Upper lobe of right lung (tissue), 1 donor: ENCODE results near the gene ATRAID. TPM values are rescaled to one million over a fixed set of nuclear protein-coding genes. Genes with fewer than 3 reads are reported as not detected.

Experiments
- ATAC-seq: fragments of 200-7000 bp; cut with Tn5 transposase; one replicate; pipeline ENCODE4 v1.9.1; 2020; ENCODE audit warnings: mild to moderate bottlenecking, moderate library complexity
- DNase-seq: peaks from one replicate; pipeline ENCODE4 v3.0.0-alpha.2; 2020
- H3K27ac ChIP-seq: fragments of 200-600 bp; one replicate; pipeline ENCODE4 v1.8.0; 2022
- H3K27me3 ChIP-seq: fragments of 200-600 bp; one replicate; pipeline ENCODE4 v1.8.0; 2022; ENCODE audit warnings: mild to moderate bottlenecking
- H3K36me3 ChIP-seq: fragments of 200-600 bp; one replicate; pipeline ENCODE4 v1.8.0; 2022
- H3K4me1 ChIP-seq: fragments of 200-600 bp; one replicate; pipeline ENCODE4 v1.8.0; 2022
- H3K4me3 ChIP-seq: fragments of 200-600 bp; one replicate; pipeline ENCODE4 v1.8.0; 2022; ENCODE audit warnings: mild to moderate bottlenecking
- H3K9me3 ChIP-seq: fragments of 200-600 bp; one replicate; pipeline ENCODE4 v1.8.0; 2022
- intact Hi-C: fragments of 100-400 bp; cut with DNase I; formaldehyde crosslinking; loops from one replicate; pipeline ENCODE4 v1.11.0; 2022
- total RNA-seq: library from RNA; stranded (reverse); fragmentation: NEBNext Ultra II Directional; extraction: Animal tissue kit (Norgen Biotek cat#: 25700); gene quantifications from one replicate; pipeline ENCODE4 v1.2.1, GENCODE V29; 2021
- TF ChIP-seq, protein P1 (sequence below): fragments of 200-600 bp; IDR thresholded peaks from one replicate; pipeline ENCODE4 v1.8.0; 2022; ENCODE audit warnings: antibody characterized with exemption
- donor health status: DM: no; HTN: yes; CAD: no; lungs with severe emphysema.

ATRAID gene
- total RNA-seq, 1 donor from 2014 or later, result 102 TPM

DNA sequence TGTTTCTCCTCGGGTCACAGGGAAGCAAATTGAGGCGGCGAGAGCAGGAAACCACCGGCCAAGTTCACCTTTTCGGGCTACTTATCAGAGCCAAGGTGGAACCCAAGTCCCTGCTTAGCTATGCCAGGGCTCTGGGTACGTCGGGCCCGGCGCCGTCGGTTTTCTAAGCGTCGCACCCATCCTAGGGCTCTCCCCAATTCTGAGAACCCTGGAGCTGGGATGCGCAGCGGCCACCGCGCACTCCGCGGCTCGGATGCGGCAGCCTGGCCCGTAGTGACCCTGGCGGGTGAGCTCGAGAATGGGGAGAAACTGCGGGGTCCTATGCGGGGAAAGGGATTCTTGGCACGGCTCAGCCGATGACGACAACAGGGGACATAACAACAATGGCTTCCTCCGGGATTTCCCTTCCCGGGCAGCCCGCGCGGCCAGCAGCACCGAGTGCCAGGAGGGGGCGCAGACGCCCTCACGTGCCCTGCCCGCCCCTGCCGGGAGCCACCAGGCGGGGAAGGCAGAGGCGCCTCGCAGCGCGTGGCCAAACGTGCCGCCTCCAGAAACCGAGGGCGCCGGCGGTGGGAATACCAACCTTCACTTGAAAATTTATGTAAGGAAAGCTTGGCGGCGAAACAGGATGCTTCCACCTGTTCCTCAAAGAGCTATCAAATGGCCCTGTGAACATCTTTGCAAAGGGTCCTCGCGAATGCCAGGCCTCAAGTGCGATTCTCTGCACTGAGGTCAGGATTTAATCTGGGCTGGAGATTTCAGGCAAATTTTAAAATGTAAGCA lies 53.1 kb downstream of the ATRAID start:
- peak; percentile 85 for DNase-seq
- Histone ChIP-seq H3K36me3 (no peaks in the 10 kb centered on the region), H3K4me1 (peaks cover 29% of the 10 kb centered on the region), H3K27ac (no peak overlapping the region), H3K27me3 (peaks cover 85% of the 10 kb centered on the region), H3K4me3 (peak overlapping the region; percentile 41), H3K9me3 (no peaks in the 10 kb centered on the region)
- ATAC-seq, result peak; percentile 79
- TF ChIP-seq, protein P1, sequence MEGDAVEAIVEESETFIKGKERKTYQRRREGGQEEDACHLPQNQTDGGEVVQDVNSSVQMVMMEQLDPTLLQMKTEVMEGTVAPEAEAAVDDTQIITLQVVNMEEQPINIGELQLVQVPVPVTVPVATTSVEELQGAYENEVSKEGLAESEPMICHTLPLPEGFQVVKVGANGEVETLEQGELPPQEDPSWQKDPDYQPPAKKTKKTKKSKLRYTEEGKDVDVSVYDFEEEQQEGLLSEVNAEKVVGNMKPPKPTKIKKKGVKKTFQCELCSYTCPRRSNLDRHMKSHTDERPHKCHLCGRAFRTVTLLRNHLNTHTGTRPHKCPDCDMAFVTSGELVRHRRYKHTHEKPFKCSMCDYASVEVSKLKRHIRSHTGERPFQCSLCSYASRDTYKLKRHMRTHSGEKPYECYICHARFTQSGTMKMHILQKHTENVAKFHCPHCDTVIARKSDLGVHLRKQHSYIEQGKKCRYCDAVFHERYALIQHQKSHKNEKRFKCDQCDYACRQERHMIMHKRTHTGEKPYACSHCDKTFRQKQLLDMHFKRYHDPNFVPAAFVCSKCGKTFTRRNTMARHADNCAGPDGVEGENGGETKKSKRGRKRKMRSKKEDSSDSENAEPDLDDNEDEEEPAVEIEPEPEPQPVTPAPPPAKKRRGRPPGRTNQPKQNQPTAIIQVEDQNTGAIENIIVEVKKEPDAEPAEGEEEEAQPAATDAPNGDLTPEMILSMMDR, result peak; percentile 57
- intact Hi-C loops, result no loop called here

DNA sequence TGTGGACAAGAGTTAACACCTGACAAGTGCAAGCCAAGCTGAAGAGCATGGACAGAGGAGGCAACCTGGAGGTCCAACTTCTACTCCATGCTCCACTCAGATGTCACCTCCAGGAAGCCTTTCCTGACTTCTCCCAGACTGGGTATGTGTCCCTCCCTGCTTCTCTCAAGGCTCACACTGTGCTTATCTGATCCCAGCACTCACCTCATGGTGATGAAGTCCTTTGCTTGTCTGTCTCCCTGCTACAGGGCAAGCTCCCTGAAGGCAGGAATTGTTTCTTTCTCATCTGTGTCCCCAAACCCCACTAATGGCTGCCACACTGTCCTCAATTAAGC lies 53.7 kb downstream of the ATRAID start:
- Histone ChIP-seq H3K4me1 (peaks cover 29% of the 10 kb centered on the region), H3K9me3 (no peaks in the 10 kb centered on the region), H3K27me3 (peaks cover 83% of the 10 kb centered on the region), H3K27ac (no peak overlapping the region), H3K36me3 (no peaks in the 10 kb centered on the region), H3K4me3 (no peak overlapping the region)
- TF ChIP-seq, protein P1, result no peak
- DNase-seq (no peak), ATAC-seq (no peak)
- intact Hi-C loops, result no loop called here

Other genes starting within 250 kb of the ATRAID start
- gene MAPRE3, start 241.4 kb upstream of the ATRAID start, total RNA-seq, result 23.0 TPM
- gene TMEM214, start 179.1 kb upstream of the ATRAID start, total RNA-seq, result 68.0 TPM
- 14.0 TPM for gene AGBL5, start 160.4 kb upstream of the ATRAID start, total RNA-seq
- gene OST4, start 140.4 kb upstream of the ATRAID start, total RNA-seq, result 248 TPM
- 84.6 TPM for gene EMILIN1, start 133.4 kb upstream of the ATRAID start, total RNA-seq
- 4.9 TPM for gene KHK, start 125.3 kb upstream of the ATRAID start, total RNA-seq
- gene CGREF1, start 92.9 kb upstream of the ATRAID start, total RNA-seq, result 0.43 TPM
- gene ABHD1, start 88.2 kb upstream of the ATRAID start, total RNA-seq, result 0.35 TPM
- 42.1 TPM for gene PREB, start 77.4 kb upstream of the ATRAID start, total RNA-seq
- gene PRR30, start 72.6 kb upstream of the ATRAID start, total RNA-seq, result not detected
- not detected for gene TCF23, start 63.0 kb upstream of the ATRAID start, total RNA-seq
- gene SLC5A6, start 227 bp downstream of the ATRAID start, total RNA-seq, result 24.5 TPM
- 27.1 TPM for gene CAD, start 5.3 kb downstream of the ATRAID start, total RNA-seq
- gene SLC30A3, start 51.0 kb downstream of the ATRAID start, total RNA-seq, result 0.58 TPM
- gene DNAJC5G, start 63.4 kb downstream of the ATRAID start, total RNA-seq, result not detected
- not detected for gene TRIM54, start 70.4 kb downstream of the ATRAID start, total RNA-seq
- 2.8 TPM for gene UCN, start 96.4 kb downstream of the ATRAID start, total RNA-seq
- 80.4 TPM for gene MPV17, start 111.1 kb downstream of the ATRAID start, total RNA-seq
- 54.4 TPM for gene GTF3C2, start 144.7 kb downstream of the ATRAID start, total RNA-seq
- 35.0 TPM for gene EIF2B4, start 158.3 kb downstream of the ATRAID start, total RNA-seq
- gene SNX17, start 158.6 kb downstream of the ATRAID start, total RNA-seq, result 97.6 TPM
- 14.2 TPM for gene ZNF513, start 168.7 kb downstream of the ATRAID start, total RNA-seq
- gene PPM1G, start 197.6 kb downstream of the ATRAID start, total RNA-seq, result 51.8 TPM
- gene NRBP1, start 216.6 kb downstream of the ATRAID start, total RNA-seq, result 75.8 TPM
- 22.5 TPM for gene KRTCAP3, start 230.3 kb downstream of the ATRAID start, total RNA-seq